Lung microvascular endothelial cell (primary cell): ENCODE data around the gene ADSS2. TPM values are rescaled to one million over a fixed set of nuclear protein-coding genes. Genes with fewer than 3 reads are reported as not detected.
A peak's percentile ranks its signal among the peaks of the same experiment; 100 is the strongest.
"Not testable (repeated sequence)": the region's sequence is repeated elsewhere in the genome, so short reads cannot be mapped to it uniquely, and the experiment has no call there.

ENCODE experiments used
- DNase-seq, 2 donors: peaks; one replicate each; pipeline versions ENCODE4 v3.0.0 to v3.0.0-alpha.2; 2010; ENCODE audit warnings: low read depth in 2 of 2
- total RNA-seq: library from RNA; depleted of rRNA; stranded (reverse); fragments of >200 nt; gene quantifications from 2 replicates; pipeline ENCODE4 v1.2.1, GENCODE V29; 2014

Gene ADSS2
- total RNA-seq, 1 donor from 2014 or later = 66.3 TPM

DNA sequence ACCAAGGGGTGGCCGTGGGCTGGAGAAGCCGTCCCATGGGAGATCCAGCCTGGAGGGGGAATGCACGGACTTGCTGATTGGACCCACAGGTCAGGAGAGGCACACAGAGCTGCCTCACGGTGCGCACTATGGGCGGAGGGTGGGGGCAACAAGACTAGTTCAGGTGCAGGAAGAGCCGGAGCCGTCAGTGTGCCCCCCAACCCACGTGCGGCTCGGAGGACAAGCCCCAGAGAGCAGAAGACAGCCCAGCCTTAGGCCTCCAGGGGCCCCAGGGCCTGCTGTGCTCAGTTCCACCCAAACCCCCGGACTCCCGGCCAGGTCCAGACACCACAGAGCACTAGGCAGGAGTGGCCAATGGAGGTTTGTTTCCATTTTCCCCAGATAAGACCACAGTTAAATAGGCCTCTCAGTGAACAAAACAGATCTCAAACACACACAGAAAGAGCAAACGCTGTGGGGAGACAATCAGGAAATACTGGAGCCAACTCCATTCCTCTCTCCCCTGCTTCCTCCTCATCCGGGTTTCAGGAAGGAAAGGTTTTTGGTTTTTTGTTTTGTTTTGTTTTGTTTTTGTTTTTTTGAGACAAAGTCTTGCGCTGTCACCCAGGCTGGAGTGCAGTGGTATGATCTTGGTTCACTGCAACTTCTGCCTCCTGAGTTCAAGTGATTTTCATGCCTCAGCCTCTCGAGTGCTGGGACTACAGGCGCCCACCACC lies 84.2 kb downstream of the ADSS2 start:
- peak in 1 of 2 donors; percentile 24 for DNase-seq

DNA sequence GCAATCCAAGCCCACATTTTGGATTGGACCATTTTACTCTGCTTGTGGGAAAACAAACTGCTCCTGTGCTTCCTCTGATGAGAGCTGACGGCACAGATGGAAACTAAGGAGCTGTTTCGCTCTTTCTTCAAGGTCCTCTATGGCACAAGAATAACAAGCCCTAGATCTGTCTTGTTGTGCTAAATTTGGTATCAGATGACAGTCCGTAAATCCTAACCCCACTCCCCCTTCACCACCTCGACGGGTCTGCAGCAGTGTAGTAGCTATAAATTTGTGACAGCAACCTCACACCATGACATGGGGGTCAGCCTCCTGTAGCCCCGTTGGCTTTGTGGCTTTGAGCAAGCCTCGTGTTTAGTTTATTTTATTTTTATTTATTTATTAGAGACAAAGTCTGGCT lies 85.9 kb downstream of the ADSS2 start:
- no peak for DNase-seq

DNA sequence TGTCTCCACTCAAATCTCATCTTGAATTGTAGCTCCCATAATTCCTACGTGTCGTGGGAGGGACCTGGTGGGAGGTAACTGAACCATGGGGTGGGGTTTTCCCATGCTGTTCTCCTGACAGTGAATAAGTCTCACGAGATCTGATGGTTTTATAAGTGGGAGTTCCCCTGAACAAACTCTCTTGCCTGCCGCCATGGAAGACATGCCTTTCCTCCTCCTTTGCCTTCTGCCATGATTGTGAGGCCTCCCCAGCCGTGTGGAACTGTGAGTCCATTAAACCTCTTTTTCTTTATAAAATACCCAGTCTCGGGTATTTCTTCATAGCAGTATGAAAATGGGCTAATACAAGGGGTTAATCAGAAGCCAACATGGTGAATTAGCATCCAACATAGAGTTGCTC lies 86.4 kb downstream of the ADSS2 start:
- DNase-seq = not testable (repeated sequence)

DNA sequence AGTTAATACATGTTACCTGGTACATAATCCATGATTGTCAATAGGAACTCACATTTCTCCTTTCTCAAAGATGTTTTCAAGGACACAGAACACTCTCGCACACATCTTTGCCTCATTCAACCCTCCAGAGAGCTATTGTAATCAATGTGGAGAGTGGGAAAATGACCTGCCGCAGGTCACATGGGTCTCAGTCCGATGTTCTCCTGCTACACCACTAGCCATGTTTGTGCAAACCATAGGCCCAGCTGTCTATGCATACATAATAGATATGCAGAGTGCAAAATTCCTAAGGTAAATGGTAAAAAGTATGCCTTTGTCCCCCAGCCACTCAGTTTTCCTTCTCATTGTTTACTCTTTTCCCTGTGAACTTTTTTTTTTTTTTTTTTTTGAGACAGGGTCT lies 89.2 kb downstream of the ADSS2 start:
- DNase-seq = no peak

DNA sequence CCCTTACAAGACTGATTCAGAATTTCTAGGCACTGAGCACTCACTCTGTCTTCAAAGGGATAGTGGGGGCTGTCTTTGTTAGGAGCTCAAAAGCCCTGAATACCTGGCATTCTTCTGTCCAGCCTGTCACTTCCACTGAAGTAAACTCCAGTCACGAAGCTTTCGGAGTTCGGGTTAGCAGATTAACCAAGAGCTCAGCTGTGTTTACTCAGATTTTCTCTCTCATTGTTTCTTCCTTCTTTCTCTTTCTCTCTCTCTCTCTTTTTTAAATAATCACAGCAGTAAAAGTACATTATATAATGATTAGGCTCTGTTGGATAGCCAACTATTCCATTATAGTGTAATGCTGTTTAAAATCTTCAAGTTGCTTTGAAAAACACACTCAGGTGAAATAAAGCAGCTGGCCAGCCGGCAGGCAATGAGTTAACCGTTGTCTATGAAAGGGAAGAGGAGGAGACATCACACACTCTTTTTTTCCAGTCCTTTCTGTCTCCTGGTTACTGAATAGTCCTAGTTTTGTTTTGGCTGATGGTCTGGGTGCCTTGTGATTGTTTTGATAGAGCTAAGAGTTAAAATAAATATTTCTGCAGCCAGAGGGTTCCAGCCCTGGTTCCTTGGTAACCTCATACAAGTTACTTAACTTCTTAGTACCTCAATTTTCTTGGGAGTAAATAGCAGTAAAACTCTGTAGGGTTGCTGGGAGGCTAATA lies 89.8 kb downstream of the ADSS2 start:
- peak; percentile 65 to 89 for DNase-seq

Other genes starting within 250 kb of the ADSS2 start
- gene CATSPERE, start 9.4 kb upstream of the ADSS2 start, total RNA-seq = 0.44 and 1.6 TPM in 2 replicates
- gene DESI2, start 201.2 kb upstream of the ADSS2 start, total RNA-seq = 38.9 and 41.2 TPM in 2 replicates